Omental fat pad (tissue), 4 donors: ENCODE data around the gene PEA15. TPM values are rescaled to one million over a fixed set of nuclear protein-coding genes. Genes with fewer than 3 reads are reported as not detected.

Source experiments
- ATAC-seq: fragments of 150-250 bp; one replicate; pipeline ENCODE4 v1.9.1; 2016; ENCODE audit warnings: mild to moderate bottlenecking, moderate library complexity; ENCODE audit not compliant: low FRiP score
- DNase-seq: peaks from one replicate; pipeline ENCODE4 v3.0.0-alpha.2; 2019; ENCODE audit warnings: low spot score
- total RNA-seq, 4 donors: library from RNA; depleted of rRNA; stranded (reverse); fragments of >200 nt; gene quantifications; one replicate each; pipeline ENCODE4 v1.1.0, GENCODE V29; 2016
- TF ChIP-seq, protein P1 (sequence below), 3 donors: fragments of 450-650 bp; IDR thresholded peaks; one replicate each; pipeline ENCODE4 v1.5.1; 2016 to 2017; ENCODE audit warnings: antibody characterized with exemption in 3 of 3, mild to moderate bottlenecking in 3 of 3, moderate library complexity in 2 of 3

The PEA15 gene
- total RNA-seq, 4 donors from 2014 or later = 89.1 to 214 (median 153) TPM

GRCh38 chr1:160177667-160178066 lies 27.5 kb upstream of the PEA15 start:
- TF ChIP-seq, protein P1, sequence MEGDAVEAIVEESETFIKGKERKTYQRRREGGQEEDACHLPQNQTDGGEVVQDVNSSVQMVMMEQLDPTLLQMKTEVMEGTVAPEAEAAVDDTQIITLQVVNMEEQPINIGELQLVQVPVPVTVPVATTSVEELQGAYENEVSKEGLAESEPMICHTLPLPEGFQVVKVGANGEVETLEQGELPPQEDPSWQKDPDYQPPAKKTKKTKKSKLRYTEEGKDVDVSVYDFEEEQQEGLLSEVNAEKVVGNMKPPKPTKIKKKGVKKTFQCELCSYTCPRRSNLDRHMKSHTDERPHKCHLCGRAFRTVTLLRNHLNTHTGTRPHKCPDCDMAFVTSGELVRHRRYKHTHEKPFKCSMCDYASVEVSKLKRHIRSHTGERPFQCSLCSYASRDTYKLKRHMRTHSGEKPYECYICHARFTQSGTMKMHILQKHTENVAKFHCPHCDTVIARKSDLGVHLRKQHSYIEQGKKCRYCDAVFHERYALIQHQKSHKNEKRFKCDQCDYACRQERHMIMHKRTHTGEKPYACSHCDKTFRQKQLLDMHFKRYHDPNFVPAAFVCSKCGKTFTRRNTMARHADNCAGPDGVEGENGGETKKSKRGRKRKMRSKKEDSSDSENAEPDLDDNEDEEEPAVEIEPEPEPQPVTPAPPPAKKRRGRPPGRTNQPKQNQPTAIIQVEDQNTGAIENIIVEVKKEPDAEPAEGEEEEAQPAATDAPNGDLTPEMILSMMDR (IDR thresholded peaks at IDR 0.05) = no peak
- ATAC-seq (no peak), DNase-seq (no peak)

GRCh38 chr1:160178731-160179130 lies 26.5 kb upstream of the PEA15 start:
- DNase-seq = no peak
- TF ChIP-seq, protein P1 (IDR thresholded peaks at IDR 0.05) = no peak
- ATAC-seq = no peak

DNA sequence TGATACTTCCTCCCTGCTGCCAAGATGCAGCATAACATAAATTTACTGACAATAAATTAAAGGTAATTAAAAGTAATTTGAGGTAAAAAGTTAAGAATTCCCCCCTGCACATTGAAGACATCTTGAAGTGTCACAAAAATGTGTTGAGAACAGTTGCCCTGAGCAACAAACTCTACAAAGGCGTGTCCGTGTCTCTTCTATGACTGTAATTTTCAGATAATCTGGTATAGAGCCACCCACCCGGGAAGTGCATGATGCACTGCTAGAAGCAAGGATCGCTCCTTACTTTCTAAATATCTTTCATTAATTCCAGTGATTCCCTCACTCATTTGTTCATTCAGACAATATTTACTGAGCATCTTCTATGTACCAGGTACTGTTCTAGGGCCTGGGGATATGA lies 25.8 kb upstream of the PEA15 start:
- DNase-seq (no peak), ATAC-seq (no peak)
- TF ChIP-seq, protein P1 (IDR thresholded peaks at IDR 0.05) = no peak

- DNase-seq = no peak
- TF ChIP-seq, protein P1 (IDR thresholded peaks at IDR 0.05) = no peak
- ATAC-seq = no peak
Measured at GRCh38 chr1:160186246-160186645, 18.9 kb upstream of the PEA15 start.

GRCh38 chr1:160186729-160187128 lies 18.5 kb upstream of the PEA15 start:
- ATAC-seq (no peak), DNase-seq (no peak)
- TF ChIP-seq, protein P1 (IDR thresholded peaks at IDR 0.05) = no peak

- DNase-seq (no peak), ATAC-seq (no peak)
- TF ChIP-seq, protein P1 (IDR thresholded peaks at IDR 0.05) = no peak
Measured at GRCh38 chr1:160187407-160187806, 17.8 kb upstream of the PEA15 start.

GRCh38 chr1:160188341-160188740 lies 16.8 kb upstream of the PEA15 start:
- no peak for ATAC-seq

More at GRCh38 chr1:160188341-160188740, 16.8 kb upstream of the PEA15 start:
- TF ChIP-seq, protein P1 (IDR thresholded peaks at IDR 0.05) = no peak
- DNase-seq = no peak
